ENCODE results near the gene GCHFR.

Gene GCHFR

DNA sequence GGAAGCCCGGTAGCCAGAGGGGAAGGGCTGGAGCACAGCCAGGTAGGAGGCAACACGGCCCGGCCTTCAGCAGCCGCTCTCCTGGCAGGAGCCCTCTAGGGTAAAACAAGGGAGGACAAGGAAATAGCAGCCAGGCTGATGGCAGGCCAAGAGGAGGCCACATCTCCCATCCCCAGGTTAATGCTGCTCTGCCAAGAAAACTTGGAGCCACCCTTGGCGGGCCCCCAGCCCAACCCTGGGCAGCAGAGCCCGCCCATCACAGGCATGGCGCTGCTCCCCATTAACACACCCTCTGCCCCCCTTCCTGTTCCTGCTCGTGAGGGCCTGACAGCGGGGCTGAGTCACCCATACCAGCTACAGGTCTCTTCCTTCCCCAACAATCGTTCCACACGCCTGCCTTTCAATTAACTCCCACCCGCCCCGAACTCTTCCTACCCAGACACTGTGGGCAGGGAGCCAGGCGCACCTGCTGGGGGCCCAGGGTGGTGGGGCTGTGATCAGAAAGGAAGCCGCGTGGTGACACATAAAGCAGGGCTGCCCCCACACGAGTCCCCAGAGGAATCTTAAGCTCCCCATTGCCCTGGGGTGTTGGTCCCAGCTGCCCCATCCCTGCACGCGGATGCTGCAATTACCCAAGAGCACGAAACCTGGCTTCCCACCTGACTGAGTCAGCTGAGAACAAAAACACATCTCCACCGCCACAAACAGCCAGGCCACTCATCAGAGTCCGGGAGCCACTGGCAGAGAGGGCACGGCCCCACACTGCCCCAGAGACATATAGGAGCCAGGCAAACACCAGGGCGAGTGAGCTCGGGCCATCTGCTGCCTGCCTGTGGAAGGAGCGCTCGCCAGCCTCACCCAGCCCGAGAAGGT is 5.6 kb downstream of the GCHFR start, which contains the start of gene C15orf62:
C15orf62 (plus strand) TSS at position 707 of the 873 bp plus-strand sequence. CDS start 516 bp downstream, outside the sequence.
- H3K27me3 ChIP-seq (ENCODE audit: insufficient read depth, low read length), result peaks cover 5% of the 10 kb centered on the region; the same call in 1 of the 2 replicates
- no peaks in the 10 kb centered on the region for H3K9me3 ChIP-seq (ENCODE audit: insufficient read depth, low read depth, low read length)
- H3K9ac ChIP-seq (ENCODE audit: low read depth, low read length), result no peak within 1 kb of the TSS
- H3K36me3 ChIP-seq (ENCODE audit: insufficient read depth, low read depth, low read length), result peaks cover 21% of the 10 kb centered on the region
- H3K27ac ChIP-seq (ENCODE audit: low read length), result no peak within 1 kb of the TSS
- no peak within 1 kb of the TSS for H3K4me3 ChIP-seq (ENCODE audit: low read length)
- H3K4me1 ChIP-seq (ENCODE audit: insufficient read depth, low read length), result peaks cover 17% of the 10 kb centered on the region

DNA sequence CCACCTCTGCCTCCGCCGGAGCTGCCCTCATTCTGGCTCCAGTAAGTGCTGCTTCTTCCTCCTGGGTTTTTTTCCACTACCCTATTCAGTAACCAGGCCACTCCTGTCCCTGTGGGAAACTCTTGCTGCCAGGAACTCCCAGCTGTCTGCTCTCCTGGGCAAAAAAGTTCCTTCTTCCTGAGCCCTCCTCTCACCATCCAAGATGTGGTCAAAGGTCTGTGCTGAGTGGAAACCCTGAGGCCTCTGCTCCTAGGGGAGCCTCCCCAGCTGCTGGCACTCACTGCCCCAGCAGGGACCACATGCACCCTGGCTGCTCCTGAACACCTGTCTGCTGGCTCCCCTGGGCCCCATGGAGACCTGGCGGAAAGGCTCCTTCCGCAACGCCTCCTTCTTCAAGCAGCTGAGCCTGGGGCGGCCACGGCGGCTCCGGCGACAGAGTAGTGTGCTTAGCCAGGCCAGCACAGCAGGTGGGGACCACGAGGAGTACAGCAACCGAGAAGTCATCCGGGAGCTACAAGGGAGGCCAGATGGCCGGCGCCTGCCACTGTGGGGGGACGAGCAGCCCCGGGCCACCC is 6.4 kb downstream of the GCHFR start:
- H3K4me3 ChIP-seq (ENCODE audit: low read length), result no peak overlapping the region
- H3K27me3 ChIP-seq (ENCODE audit: insufficient read depth, low read length), result no peaks in the 10 kb centered on the region
- no peaks in the 10 kb centered on the region for H3K9me3 ChIP-seq (ENCODE audit: insufficient read depth, low read depth, low read length)
- peaks cover 12% of the 10 kb centered on the region for H3K4me1 ChIP-seq (ENCODE audit: insufficient read depth, low read length)
- peaks cover 26% of the 10 kb centered on the region for H3K36me3 ChIP-seq (ENCODE audit: insufficient read depth, low read depth, low read length)
- no peak overlapping the region for H3K9ac ChIP-seq (ENCODE audit: low read depth, low read length)
- H3K27ac ChIP-seq (ENCODE audit: low read length), result no peak overlapping the region

DNA sequence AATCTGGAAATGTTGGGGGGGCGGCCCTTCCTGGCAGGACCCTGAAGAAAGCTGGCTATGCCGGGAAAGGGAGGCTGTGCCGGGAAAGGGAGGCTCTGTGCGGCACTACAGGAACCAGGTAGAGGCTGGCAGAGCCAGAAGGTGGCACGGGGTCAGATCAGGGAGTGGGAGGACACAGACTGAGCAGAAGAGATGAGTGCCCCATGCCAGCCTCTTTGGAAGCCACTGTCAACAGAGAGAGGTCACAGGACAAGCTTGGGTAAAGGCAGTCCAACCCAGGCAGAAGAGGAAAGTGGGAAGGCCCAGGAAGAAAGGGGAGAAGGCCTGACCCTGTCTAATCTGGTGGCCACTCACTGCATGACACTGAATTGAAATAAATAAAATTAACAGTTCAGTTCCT is 7.4 kb downstream of the GCHFR start:
- no peaks in the 10 kb centered on the region for H3K27me3 ChIP-seq (ENCODE audit: insufficient read depth, low read length)
- H3K36me3 ChIP-seq (ENCODE audit: insufficient read depth, low read depth, low read length), result peaks cover 35% of the 10 kb centered on the region
- H3K9me3 ChIP-seq (ENCODE audit: insufficient read depth, low read depth, low read length), result no peaks in the 10 kb centered on the region
- no peak overlapping the region for H3K27ac ChIP-seq (ENCODE audit: low read length)
- peaks cover 3% of the 10 kb centered on the region for H3K4me1 ChIP-seq (ENCODE audit: insufficient read depth, low read length)
- H3K4me3 ChIP-seq (ENCODE audit: low read length), result no peak overlapping the region
- no peak overlapping the region for H3K9ac ChIP-seq (ENCODE audit: low read depth, low read length)

DNA sequence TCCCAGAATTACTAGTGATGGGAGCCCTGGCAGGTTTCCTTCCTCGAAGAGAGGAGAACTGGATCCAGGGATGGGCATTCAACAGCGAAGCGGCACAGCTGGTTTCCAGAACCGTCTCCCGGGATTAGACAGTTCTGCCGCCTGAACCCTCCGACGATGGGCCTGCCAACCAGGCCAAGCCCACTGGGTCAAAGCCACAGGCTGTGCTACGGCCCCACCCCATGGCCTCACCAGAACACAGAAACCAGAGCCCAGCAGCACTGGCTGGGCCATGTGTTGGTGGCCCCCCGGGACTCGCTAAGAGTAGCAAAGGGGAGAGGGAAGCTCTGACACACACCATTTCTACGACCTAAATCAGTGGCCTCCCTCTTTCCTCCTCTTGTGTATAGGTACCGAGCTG is 8.1 kb downstream of the GCHFR start:
- no peak overlapping the region for H3K27ac ChIP-seq (ENCODE audit: low read length)
- no peaks in the 10 kb centered on the region; the same call in 1 of the 2 replicates for H3K4me1 ChIP-seq (ENCODE audit: insufficient read depth, low read length)
- H3K4me3 ChIP-seq (ENCODE audit: low read length), result no peak overlapping the region
- H3K36me3 ChIP-seq (ENCODE audit: insufficient read depth, low read depth, low read length), result peaks cover 42% of the 10 kb centered on the region
- no peaks in the 10 kb centered on the region for H3K9me3 ChIP-seq (ENCODE audit: insufficient read depth, low read depth, low read length)
- H3K27me3 ChIP-seq (ENCODE audit: insufficient read depth, low read length), result no peaks in the 10 kb centered on the region
- no peak overlapping the region for H3K9ac ChIP-seq (ENCODE audit: low read depth, low read length)

DNA sequence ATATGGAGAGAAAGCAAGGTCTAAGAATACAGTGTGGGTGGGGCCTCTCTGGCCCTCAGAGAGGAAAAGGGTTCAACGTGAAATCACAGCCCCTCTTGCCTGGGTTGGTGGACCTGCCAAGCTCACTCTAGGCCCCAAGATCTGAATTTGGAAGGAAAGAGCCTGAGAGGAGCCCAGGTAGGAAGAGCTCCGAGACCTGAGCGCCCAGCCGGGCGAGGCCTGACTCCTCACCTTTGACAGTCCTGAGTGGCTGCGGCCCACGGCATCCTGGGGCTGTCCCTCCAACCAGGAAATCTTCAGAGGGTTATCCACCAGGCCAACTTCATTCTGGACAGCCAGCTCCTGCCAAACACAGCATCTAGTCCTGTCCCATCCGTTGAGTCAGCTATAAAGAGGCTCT is 9.6 kb downstream of the GCHFR start:
- Histone ChIP-seq H3K4me1 (ENCODE audit: insufficient read depth, low read length) (no peaks in the 10 kb centered on the region), H3K27me3 (ENCODE audit: insufficient read depth, low read length) (no peaks in the 10 kb centered on the region), H3K9ac (ENCODE audit: low read depth, low read length) (no peak overlapping the region), H3K9me3 (ENCODE audit: insufficient read depth, low read depth, low read length) (no peaks in the 10 kb centered on the region), H3K27ac (ENCODE audit: low read length) (no peak overlapping the region), H3K36me3 (ENCODE audit: insufficient read depth, low read depth, low read length) (peaks cover 47% of the 10 kb centered on the region), H3K4me3 (ENCODE audit: low read length) (no peak overlapping the region)

DNA sequence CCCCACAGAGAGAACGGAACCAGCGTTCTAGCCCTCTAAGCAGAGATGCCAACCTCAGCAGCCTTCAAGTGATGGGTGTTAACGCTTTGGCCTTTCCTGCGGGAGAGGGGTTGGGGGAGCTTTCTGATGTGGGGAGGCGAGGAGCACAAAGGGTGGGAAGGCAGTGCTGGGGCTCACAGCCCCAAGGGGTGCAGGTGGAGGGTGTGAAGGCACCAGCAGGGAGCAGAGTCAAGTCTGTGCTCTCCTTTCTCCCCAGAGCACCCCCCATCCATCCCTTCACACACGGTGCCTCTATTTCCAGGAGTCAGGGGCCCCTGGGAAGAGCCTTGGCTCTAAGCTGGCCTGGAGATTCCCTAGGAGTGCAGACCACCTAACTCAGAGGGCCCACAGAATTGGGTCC is 10.0 kb downstream of the GCHFR start:
- H3K36me3 ChIP-seq (ENCODE audit: insufficient read depth, low read depth, low read length), result peaks cover 48% of the 10 kb centered on the region
- H3K4me1 ChIP-seq (ENCODE audit: insufficient read depth, low read length), result no peaks in the 10 kb centered on the region

DNA sequence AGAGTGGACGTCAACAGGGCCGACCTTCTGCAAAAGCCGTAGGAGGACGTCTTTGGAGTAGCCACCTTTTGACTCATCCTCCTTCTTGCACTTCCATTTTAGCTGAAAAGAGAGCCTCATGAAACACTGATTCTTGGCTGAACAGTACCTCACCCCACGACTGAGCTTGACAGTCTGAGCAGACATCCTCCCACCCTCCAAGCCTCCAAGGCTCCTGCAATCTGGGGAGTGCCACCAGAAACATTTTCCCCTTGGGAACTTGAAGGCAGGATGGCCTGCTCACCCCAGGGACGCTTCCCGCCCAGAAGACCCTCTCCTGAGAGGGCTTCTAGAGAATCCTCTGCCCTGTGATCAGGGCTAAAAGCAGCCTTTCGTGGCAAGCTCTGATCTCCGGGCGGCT is 11.1 kb downstream of the GCHFR start:
- H3K27me3 ChIP-seq (ENCODE audit: insufficient read depth, low read length), result no peaks in the 10 kb centered on the region
- no peak overlapping the region for H3K27ac ChIP-seq (ENCODE audit: low read length)
- no peaks in the 10 kb centered on the region for H3K4me1 ChIP-seq (ENCODE audit: insufficient read depth, low read length)
- no peak overlapping the region for H3K4me3 ChIP-seq (ENCODE audit: low read length)
- H3K36me3 ChIP-seq (ENCODE audit: insufficient read depth, low read depth, low read length), result peaks cover 53% of the 10 kb centered on the region
- no peak overlapping the region for H3K9ac ChIP-seq (ENCODE audit: low read depth, low read length)
- no peaks in the 10 kb centered on the region for H3K9me3 ChIP-seq (ENCODE audit: insufficient read depth, low read depth, low read length)

More for the DNA sequence above, 10.0 kb downstream of the GCHFR start:
- Histone ChIP-seq H3K4me3 (ENCODE audit: low read length) (no peak overlapping the region), H3K9me3 (ENCODE audit: insufficient read depth, low read depth, low read length) (no peaks in the 10 kb centered on the region), H3K27me3 (ENCODE audit: insufficient read depth, low read length) (no peaks in the 10 kb centered on the region), H3K27ac (ENCODE audit: low read length) (no peak overlapping the region), H3K9ac (ENCODE audit: low read depth, low read length) (no peak overlapping the region)

DNA sequence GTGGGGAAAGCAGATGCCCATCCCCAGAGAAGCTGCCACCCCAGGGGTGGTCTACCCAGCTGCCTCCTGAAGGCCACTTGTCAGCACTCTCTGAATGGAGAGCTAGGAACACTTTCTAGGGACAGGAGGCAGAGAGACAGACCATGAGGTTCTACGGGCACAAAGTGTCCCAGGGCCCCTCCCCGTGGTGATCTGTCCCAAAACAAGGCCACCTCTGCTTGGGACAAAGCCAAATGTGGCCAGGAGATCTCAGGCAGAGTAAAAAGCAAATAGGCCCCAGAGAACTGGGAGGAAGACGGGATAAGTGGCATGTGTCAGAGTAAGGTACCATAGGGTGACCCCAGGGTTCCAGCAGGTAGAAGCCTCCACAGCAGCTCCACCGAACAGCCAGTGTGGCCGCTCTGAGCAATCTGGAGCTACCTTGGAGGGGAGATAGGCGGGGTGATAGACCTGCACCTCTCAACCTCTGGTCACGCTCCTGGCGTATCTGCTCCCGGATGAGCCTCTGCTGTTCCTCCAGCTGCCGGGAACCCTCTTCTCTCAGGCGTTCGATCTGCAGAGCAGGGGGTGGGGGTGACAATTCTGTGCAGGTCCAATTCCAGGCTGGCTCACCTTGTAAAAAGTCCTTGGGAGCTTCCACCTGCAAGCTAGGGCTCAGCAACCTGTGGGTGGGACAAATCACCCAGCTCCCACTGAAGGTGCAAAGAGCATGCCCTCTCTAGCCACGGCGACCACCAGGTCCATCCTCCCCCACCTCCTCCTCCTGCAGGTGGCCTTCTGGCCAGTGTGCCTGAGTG is 12.1 kb downstream of the GCHFR start:
- Histone ChIP-seq H3K27me3 (ENCODE audit: insufficient read depth, low read length) (no peaks in the 10 kb centered on the region), H3K9ac (ENCODE audit: low read depth, low read length) (no peak overlapping the region), H3K4me3 (ENCODE audit: low read length) (no peak overlapping the region), H3K4me1 (ENCODE audit: insufficient read depth, low read length) (no peaks in the 10 kb centered on the region), H3K27ac (ENCODE audit: low read length) (no peak overlapping the region), H3K36me3 (ENCODE audit: insufficient read depth, low read depth, low read length) (peaks cover 53% of the 10 kb centered on the region), H3K9me3 (ENCODE audit: insufficient read depth, low read depth, low read length) (no peaks in the 10 kb centered on the region)

DNA sequence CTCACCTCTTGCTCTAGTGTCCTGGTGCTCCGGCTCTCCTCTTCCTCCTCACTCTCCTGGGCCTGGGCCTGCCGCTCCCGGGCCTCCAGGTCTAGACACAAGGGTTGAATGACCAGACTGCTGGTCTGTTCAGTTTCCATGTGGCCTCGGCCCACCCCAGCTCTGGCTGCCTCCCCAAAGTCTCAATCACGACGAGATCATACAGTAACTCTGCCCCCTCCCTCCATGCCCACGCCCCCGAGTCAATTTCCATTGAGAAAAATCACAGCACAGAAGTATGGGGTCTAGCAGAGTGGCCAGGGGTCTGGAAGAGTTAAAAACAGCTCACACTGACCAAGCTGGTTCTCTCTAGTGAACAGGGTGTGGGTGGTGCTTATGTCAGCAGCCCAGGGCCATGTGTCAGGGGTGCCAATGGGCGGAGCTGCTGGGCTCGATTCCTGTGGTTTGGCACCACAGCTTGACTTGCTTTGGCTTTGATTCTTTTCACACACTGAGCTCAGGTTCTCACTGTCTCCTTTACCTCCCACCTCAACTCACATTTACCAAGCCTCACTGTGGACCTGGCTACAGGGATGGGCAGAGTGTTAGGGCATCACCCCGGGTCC is 12.8 kb downstream of the GCHFR start:
- no peak overlapping the region for H3K27ac ChIP-seq (ENCODE audit: low read length)
- no peak overlapping the region for H3K4me3 ChIP-seq (ENCODE audit: low read length)
- no peaks in the 10 kb centered on the region for H3K4me1 ChIP-seq (ENCODE audit: insufficient read depth, low read length)
- H3K27me3 ChIP-seq (ENCODE audit: insufficient read depth, low read length), result no peaks in the 10 kb centered on the region
- H3K9me3 ChIP-seq (ENCODE audit: insufficient read depth, low read depth, low read length), result no peaks in the 10 kb centered on the region
- no peak overlapping the region for H3K9ac ChIP-seq (ENCODE audit: low read depth, low read length)
- H3K36me3 ChIP-seq (ENCODE audit: insufficient read depth, low read depth, low read length), result peaks cover 53% of the 10 kb centered on the region

DNA sequence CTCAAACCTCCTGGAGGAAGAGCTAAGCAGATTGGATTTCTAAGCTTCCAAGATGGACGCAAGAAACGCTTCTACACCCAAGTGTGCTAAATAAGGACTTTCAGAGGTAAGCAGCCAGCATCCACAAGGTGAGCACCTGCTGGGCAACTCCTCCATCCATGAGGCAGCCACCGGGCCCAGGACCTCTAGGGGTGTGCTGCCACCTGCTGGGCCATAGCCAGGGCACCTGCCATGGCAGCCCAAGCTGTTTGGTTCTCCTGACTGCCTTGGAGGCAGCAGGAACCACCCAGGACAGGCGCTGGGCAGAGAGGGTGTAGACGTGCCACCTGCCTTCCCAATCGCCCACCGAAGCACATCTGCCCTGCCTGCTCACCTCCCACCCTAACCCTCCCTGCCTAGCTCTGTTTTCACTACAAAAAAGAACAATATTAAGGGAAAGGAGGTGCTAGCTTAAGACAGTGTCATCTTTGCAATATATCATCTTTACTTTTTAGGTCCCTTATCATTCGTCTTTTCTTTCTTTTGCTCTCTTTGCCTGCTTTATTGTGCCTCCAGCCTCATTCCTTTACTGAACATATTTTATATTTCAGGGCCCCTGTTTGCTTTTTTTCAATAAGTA is 18.9 kb downstream of the GCHFR start:
- H3K9ac ChIP-seq (ENCODE audit: low read depth, low read length), result no peak overlapping the region
- no peak overlapping the region for H3K4me3 ChIP-seq (ENCODE audit: low read length)
- no peak overlapping the region for H3K27ac ChIP-seq (ENCODE audit: low read length)
- peaks cover 19% of the 10 kb centered on the region for H3K4me1 ChIP-seq (ENCODE audit: insufficient read depth, low read length)
- peaks cover 13% of the 10 kb centered on the region for H3K36me3 ChIP-seq (ENCODE audit: insufficient read depth, low read depth, low read length)
- H3K9me3 ChIP-seq (ENCODE audit: insufficient read depth, low read depth, low read length), result no peaks in the 10 kb centered on the region
- H3K27me3 ChIP-seq (ENCODE audit: insufficient read depth, low read length), result no peaks in the 10 kb centered on the region

DNA sequence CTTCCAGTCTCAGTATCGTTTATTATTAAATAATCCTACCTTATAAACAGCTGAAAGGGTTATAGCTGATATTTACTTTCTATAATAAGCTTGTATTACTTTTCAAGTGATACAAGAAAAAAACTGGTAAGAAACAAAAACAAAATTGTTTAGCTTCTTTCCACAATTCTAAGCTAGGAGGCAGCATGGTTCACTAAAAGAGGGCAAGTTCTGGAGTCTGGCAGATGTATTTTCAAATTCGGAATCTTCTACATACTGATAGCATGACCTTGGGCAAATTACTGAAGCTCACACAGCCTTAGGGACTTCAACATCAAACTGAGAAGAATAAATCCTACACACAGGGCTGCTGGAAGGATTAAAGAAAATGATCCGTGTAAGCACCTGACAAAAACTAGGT is 21.3 kb downstream of the GCHFR start:
- no peak overlapping the region for H3K27ac ChIP-seq (ENCODE audit: low read length)
- H3K27me3 ChIP-seq (ENCODE audit: insufficient read depth, low read length), result no peaks in the 10 kb centered on the region
- H3K4me1 ChIP-seq (ENCODE audit: insufficient read depth, low read length), result peaks cover 24% of the 10 kb centered on the region
- no peak overlapping the region for H3K9ac ChIP-seq (ENCODE audit: low read depth, low read length)
- H3K36me3 ChIP-seq (ENCODE audit: insufficient read depth, low read depth, low read length), result no peaks in the 10 kb centered on the region
- no peaks in the 10 kb centered on the region for H3K9me3 ChIP-seq (ENCODE audit: insufficient read depth, low read depth, low read length)
- no peak overlapping the region for H3K4me3 ChIP-seq (ENCODE audit: low read length)

All from iPS-20b (cell line).